Measurements from ENCODE around the gene KLHL42.

The KLHL42 gene

DNA sequence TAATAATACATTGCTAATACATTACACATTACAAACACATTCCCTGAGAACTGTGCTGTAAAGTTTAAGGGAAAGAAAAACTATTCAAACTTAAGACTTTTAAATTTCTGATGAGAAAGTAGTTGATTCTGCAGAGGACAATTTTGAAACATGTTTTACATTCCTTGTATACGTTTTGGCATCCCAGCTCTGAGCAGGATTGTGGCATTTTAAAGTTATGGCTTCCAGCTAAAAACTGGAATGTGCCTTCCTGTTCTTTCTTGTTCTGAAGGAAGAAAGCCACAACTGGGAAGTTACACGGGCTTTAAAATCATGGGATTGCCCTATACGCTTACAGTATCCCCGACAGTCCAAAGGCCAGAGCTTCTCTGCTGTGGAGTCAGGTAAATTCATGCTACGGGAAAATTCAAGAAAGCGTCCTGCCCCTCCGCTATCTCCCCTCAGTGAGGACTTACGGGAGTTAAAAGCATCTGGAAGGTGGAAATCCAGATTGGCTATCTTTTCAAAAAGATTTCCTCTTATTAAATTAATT lies 10.8 kb upstream of the KLHL42 start:
- Mint-ChIP-seq H3K4me1 (peaks cover 13% of the 10 kb centered on the region), H3K4me3 (no peak overlapping the region), H3K27ac (no peak overlapping the region), H3K9me3 (no peaks in the 10 kb centered on the region), H3K27me3 (no peaks in the 10 kb centered on the region), H3K36me3 (no peaks in the 10 kb centered on the region)
- DNase-seq = no peak
- CTCF ChIA-PET = no interaction called here

- Mint-ChIP-seq H3K4me1 (peaks cover 10% of the 10 kb centered on the region), H3K36me3 (no peaks in the 10 kb centered on the region), H3K27me3 (no peaks in the 10 kb centered on the region), H3K4me3 (no peak overlapping the region), H3K27ac (no peak overlapping the region), H3K9me3 (no peaks in the 10 kb centered on the region)
- no peak for DNase-seq
- CTCF ChIA-PET = interaction anchor here (0.8 kb wide), 1 partner anchor 50 kb away, joined by 5 read pairs; no protein-coding TSS in a partner anchor
Observed at GRCh38 chr12:27771481-27772327, 8.3 kb upstream of the KLHL42 start.

DNA sequence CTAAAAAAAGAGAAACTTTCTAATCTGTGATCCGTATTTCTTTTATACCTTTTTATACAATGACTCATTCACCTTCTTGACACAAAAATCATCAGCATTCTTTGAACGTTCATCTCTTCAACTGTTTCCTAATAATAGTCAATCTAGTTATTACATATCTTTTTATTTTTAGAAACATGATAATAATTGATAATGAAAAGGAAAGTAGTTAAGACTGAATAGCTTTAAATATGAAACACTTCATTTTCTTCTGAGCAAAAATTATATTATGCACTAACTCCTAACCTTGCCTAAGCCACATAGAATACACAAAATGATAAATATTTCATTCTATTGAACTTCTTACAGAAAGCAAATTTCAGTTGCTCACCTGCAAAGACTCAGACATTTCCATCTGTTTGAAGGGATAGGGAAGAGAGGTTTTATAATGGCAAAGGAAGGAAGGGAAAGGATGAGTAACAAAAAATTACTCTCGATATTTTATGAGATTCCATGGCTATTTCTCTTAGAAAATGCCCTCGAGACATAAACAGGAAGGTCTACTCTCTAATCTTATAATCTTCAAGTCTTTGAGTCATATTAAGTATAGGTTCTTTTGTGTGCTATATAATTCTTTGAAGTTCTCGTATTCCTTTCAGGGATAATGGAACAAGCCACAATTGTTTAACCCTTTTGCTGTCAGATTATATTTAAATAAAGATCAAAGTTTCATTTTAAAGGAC lies 7.5 kb upstream of the KLHL42 start:
- Mint-ChIP-seq H3K27ac (no peak overlapping the region), H3K4me3 (no peak overlapping the region), H3K36me3 (no peaks in the 10 kb centered on the region), H3K27me3 (no peaks in the 10 kb centered on the region), H3K4me1 (peaks cover 10% of the 10 kb centered on the region), H3K9me3 (no peaks in the 10 kb centered on the region)
- no peak for DNase-seq
- CTCF ChIA-PET = no interaction called here

GRCh38 chr12:27777141-27777540 lies 2.9 kb upstream of the KLHL42 start:
- no peak overlapping the region for H3K27ac Mint-ChIP-seq
- peaks cover 12% of the 10 kb centered on the region for H3K27me3 Mint-ChIP-seq
- no peak for DNase-seq
- CTCF ChIA-PET = no interaction called here
- no peak overlapping the region for H3K4me3 Mint-ChIP-seq
- peaks cover 3% of the 10 kb centered on the region for H3K36me3 Mint-ChIP-seq
- no peaks in the 10 kb centered on the region for H3K9me3 Mint-ChIP-seq
- H3K4me1 Mint-ChIP-seq = peaks cover 30% of the 10 kb centered on the region

GRCh38 chr12:27778206-27778605 lies 1.8 kb upstream of the KLHL42 start:
- peaks cover 12% of the 10 kb centered on the region for H3K27me3 Mint-ChIP-seq
- CTCF ChIA-PET = no interaction called here
- DNase-seq = no peak

DNA sequence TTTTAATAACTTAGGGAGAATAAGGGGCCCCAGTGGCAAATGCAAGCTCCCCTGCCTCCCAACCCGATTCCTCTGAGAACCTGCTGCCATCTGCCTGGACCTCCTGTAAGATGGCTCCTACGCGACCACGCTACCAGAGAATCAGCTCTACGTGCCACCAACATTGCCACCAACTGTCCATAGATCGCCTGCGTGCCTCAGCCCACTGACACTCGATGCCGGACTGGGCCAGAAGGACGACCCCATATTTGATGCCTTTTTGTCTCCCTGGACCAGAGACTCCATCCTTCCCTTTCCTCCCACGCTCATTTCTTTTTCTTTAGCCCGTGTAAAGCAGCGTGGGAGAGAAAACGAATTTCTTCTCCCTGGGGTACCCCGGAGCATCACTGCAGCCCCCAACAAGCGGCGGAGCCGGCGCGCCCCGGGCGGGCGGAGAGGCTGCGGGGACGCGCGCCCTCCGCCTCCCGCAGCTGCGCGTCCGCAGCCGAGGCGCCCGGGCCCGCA lies 565 bp upstream of the KLHL42 start:
- H3K27ac Mint-ChIP-seq = peak overlapping the region; percentile 72
- H3K4me3 Mint-ChIP-seq = peak overlapping the region; percentile 76
- no peaks in the 10 kb centered on the region for H3K9me3 Mint-ChIP-seq
- peaks cover 12% of the 10 kb centered on the region for H3K27me3 Mint-ChIP-seq
- CTCF ChIA-PET = interaction anchor here (1.0 to 2.1 kb wide), 2 partner anchors 33 to 42 kb away, joined by 3 to 19 read pairs; no protein-coding TSS in a partner anchor
- peaks cover 14% of the 10 kb centered on the region for H3K36me3 Mint-ChIP-seq
- H3K4me1 Mint-ChIP-seq = peaks cover 37% of the 10 kb centered on the region
- DNase-seq = no peak

More at GRCh38 chr12:27778206-27778605, 1.8 kb upstream of the KLHL42 start:
- Mint-ChIP-seq H3K4me3 (peak overlapping the region; percentile 51), H3K4me1 (peaks cover 34% of the 10 kb centered on the region), H3K36me3 (peaks cover 10% of the 10 kb centered on the region), H3K27ac (no peak overlapping the region), H3K9me3 (no peaks in the 10 kb centered on the region)

GRCh38 chr12:27780612-27781408 lies 777 bp downstream of the KLHL42 start:
- peak overlapping the region; percentile 79 for H3K27ac Mint-ChIP-seq
- peak; percentile 54 for DNase-seq
- peaks cover 19% of the 10 kb centered on the region for H3K36me3 Mint-ChIP-seq
- H3K4me1 Mint-ChIP-seq = peaks cover 45% of the 10 kb centered on the region
- peaks cover 12% of the 10 kb centered on the region for H3K27me3 Mint-ChIP-seq
- CTCF ChIA-PET = interaction anchor here (1.4 to 2.1 kb wide), 2 partner anchors 40 to 47 kb away, joined by 3 to 19 read pairs; no protein-coding TSS in a partner anchor
- H3K9me3 Mint-ChIP-seq = no peaks in the 10 kb centered on the region
- H3K4me3 Mint-ChIP-seq = peak overlapping the region; percentile 78

- peak overlapping the region; percentile 79 for H3K27ac Mint-ChIP-seq
- H3K27me3 Mint-ChIP-seq = peaks cover 12% of the 10 kb centered on the region
- CTCF ChIA-PET = interaction anchor here (0.9 kb wide), 1 partner anchor 38 kb away, joined by 4 read pairs; no protein-coding TSS in a partner anchor
- H3K4me3 Mint-ChIP-seq = peak overlapping the region; percentile 78
- peaks cover 24% of the 10 kb centered on the region for H3K36me3 Mint-ChIP-seq
- H3K4me1 Mint-ChIP-seq = peaks cover 51% of the 10 kb centered on the region
- DNase-seq = no peak
- no peaks in the 10 kb centered on the region for H3K9me3 Mint-ChIP-seq
Observed at GRCh38 chr12:27781680-27782079, 1.6 kb downstream of the KLHL42 start.

GRCh38 chr12:27782481-27782880 lies 2.4 kb downstream of the KLHL42 start:
- no peak for DNase-seq
- Mint-ChIP-seq H3K4me3 (peak overlapping the region; percentile 19), H3K9me3 (no peaks in the 10 kb centered on the region), H3K36me3 (peaks cover 25% of the 10 kb centered on the region), H3K27ac (no peak overlapping the region), H3K27me3 (peaks cover 12% of the 10 kb centered on the region), H3K4me1 (peaks cover 51% of the 10 kb centered on the region)
- CTCF ChIA-PET = interaction anchor here (0.9 kb wide), 1 partner anchor 38 kb away, joined by 4 read pairs; no protein-coding TSS in a partner anchor

GRCh38 chr12:27785882-27786570 lies 6.0 kb downstream of the KLHL42 start:
- H3K36me3 Mint-ChIP-seq = peaks cover 32% of the 10 kb centered on the region
- H3K27me3 Mint-ChIP-seq = no peaks in the 10 kb centered on the region
- no peak for DNase-seq
- H3K27ac Mint-ChIP-seq = peak overlapping the region; percentile 9
- H3K4me3 Mint-ChIP-seq = no peak overlapping the region
- no peaks in the 10 kb centered on the region for H3K9me3 Mint-ChIP-seq
- H3K4me1 Mint-ChIP-seq = peaks cover 36% of the 10 kb centered on the region
- CTCF ChIA-PET = interaction anchor here (3.4 kb wide), 1 partner anchor 36 kb away, joined by 14 read pairs; no protein-coding TSS in a partner anchor

- no peaks in the 10 kb centered on the region for H3K27me3 Mint-ChIP-seq
- no peak for DNase-seq
- peaks cover 21% of the 10 kb centered on the region for H3K4me1 Mint-ChIP-seq
- CTCF ChIA-PET = interaction anchor here (3.4 kb wide), 1 partner anchor 34 kb away, joined by 14 read pairs; no protein-coding TSS in a partner anchor
- peaks cover 35% of the 10 kb centered on the region for H3K36me3 Mint-ChIP-seq
- H3K27ac Mint-ChIP-seq = no peak overlapping the region
- no peaks in the 10 kb centered on the region for H3K9me3 Mint-ChIP-seq
- no peak overlapping the region for H3K4me3 Mint-ChIP-seq
Observed at GRCh38 chr12:27787559-27787958, 7.5 kb downstream of the KLHL42 start.

DNA sequence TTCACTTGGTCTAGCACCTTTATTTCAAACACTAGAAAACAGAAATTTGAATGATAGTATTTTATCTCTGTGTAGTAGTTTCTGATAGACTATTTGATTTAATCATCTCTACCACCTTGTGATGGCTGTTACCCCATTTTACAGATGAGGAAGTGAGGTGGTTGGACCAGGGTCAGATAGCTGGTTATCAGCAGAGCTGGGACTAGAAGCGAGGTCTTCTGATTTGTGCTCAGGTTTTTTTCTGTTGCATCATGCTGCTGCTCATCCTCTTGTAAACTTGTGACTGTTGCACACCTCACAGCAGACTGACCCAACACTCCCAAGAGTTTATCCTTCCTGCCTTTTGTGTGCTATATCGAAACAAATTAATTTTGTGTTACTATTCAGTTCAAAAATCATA lies 10.1 kb downstream of the KLHL42 start:
- Mint-ChIP-seq H3K4me3 (no peak overlapping the region), H3K9me3 (no peaks in the 10 kb centered on the region), H3K4me1 (peaks cover 21% of the 10 kb centered on the region), H3K27ac (no peak overlapping the region), H3K27me3 (no peaks in the 10 kb centered on the region), H3K36me3 (peaks cover 35% of the 10 kb centered on the region)
- CTCF ChIA-PET = no interaction called here
- no peak for DNase-seq
